ENCODE measurements around the gene C20orf144.

The C20orf144 gene

DNA sequence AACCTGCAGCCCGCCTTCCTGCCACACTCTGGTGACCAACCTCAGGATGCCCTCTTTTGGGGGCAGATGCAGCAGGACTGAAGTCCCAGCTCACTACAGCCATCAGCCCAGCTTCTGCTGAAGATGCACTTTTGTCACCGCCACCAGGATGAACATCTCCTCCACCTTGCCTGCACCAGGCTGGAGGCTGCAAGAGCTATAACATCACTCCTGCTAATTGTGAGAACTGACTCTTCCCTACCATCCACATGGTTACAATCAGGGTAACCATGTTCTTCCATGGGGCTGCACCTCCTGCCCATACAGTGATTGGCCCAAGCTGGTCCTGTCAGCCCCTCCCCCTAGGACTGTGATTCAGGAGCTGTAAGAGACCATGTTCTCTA, 2.6 kb downstream of the C20orf144 start:
- no peak for TF ChIP-seq ZNF274 (IDR thresholded peaks at IDR 0.05; ENCODE audit: low read depth, low read length)
- H3K4me3 ChIP-seq (ENCODE audit: low read length): no peak overlapping the region

DNA sequence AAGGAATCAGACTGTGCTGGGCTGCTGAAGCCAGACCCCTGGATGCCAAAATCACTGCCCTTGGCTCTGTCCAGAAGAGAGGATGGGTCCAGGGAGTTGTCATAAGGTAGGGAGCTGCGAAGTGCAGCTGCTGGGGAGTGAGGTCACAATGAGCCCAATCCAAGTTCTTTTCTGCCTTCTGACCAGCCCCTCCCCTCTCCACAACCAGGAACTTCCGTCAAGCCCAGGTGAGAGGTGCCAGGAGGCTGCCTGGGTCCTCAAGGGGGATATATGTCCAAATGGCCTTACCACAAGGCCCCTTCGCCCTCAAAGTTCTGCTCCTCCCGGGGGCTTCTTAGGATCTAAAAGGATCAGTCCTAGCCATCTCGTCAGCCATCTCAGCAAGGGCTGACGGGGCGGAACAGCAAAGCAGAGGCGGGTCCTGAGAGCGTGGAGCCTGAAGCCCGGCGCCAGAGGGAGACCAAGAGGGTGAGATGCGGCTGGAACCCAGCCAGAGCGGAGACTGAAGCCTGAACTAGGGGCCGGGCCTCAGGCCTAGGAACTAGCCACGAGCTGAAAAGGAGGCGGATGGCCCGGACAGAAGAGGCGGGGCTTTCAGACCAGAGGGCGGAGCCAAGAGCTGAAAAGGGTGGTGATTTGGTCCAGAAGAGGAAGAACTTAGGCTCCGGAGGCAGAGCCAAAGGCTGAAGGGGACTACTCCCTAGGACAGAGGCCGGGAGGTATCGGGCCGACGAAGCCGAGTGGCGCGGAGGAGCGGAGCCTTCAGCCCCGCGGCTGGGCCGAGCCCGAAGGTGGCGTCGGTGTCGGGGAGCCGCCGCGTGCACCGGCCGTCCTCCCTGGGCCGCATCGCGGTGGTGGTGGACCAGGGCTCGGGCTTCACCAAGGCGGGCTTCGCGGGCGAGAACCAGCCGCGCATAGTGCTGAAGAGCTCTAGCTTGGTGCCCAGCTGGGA, 4.4 kb downstream of the C20orf144 start, which contains the start of gene ACTL10:
ACTL10 (plus strand) TSS at position 651 of the 952 bp plus-strand sequence. CDS start 555 bp downstream, outside the sequence.
- peak within 1 kb of the TSS; percentile 55; the same call in 1 of the 2 replicates for H3K4me3 ChIP-seq (ENCODE audit: low read length)
- TF ChIP-seq ZNF274 (IDR thresholded peaks at IDR 0.05; ENCODE audit: low read depth, low read length): no peak

DNA sequence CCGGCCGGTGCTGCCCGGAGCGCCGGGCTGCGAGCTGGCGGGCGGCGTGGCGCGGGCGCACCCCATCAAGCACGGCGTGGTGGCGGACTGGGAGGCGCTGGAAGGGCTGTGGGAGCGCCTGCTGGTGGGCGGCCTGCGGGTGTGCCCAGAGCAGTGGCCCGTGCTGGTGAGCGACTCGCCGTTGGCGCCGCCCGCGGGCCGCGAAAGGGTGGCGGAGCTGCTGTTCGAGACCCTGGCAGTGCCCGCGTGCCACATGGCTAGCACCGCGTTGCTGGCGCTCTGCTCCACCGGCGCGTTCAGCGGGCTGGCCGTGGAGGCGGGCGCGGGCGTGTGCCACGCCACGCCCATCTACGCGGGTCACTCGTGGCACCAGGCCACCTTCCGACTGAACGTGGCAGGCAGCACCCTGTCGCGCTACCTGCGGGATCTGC, 5.1 kb downstream of the C20orf144 start:
- TF ChIP-seq ZNF274 (IDR thresholded peaks at IDR 0.05; ENCODE audit: low read depth, low read length): no peak
- peak overlapping the region; percentile 55; the same call in 1 of the 2 replicates for H3K4me3 ChIP-seq (ENCODE audit: low read length)

DNA sequence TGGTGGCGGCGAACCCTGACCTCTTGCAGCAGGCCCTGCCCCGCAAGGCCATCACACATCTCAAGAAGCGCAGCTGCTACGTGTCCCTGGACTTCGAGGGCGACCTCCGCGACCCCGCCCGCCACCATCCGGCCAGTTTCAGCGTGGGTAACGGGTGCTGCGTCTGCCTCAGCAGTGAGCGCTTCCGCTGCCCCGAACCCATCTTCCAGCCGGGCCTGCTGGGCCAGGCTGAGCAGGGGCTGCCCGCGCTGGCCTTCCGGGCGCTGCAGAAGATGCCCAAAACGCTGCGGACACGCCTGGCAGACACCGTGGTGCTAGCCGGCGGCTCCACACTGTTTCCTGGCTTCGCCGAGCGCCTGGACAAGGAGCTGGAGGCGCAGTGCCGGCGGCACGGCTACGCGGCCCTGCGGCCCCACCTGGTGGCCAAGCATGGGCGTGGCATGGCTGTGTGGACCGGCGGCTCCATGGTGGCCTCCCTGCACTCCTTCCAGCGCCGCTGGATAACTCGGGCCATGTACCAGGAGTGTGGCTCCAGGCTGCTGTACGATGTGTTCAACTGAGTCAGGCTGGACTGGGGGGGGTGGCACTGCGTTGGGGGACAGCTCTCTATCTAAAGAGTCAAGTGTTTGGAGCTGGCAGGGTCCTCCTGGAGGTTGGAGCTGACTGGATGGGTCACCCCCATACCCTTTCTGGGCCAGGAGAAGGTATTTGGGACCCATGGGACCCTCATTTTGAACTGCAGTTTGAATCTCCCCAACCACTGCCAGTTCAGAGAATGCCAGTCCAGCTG, 5.7 kb downstream of the C20orf144 start:
- H3K4me3 ChIP-seq (ENCODE audit: low read length): peak overlapping the region; percentile 55; the same call in 1 of the 2 replicates
- no peak for TF ChIP-seq ZNF274 (IDR thresholded peaks at IDR 0.05; ENCODE audit: low read depth, low read length)

DNA sequence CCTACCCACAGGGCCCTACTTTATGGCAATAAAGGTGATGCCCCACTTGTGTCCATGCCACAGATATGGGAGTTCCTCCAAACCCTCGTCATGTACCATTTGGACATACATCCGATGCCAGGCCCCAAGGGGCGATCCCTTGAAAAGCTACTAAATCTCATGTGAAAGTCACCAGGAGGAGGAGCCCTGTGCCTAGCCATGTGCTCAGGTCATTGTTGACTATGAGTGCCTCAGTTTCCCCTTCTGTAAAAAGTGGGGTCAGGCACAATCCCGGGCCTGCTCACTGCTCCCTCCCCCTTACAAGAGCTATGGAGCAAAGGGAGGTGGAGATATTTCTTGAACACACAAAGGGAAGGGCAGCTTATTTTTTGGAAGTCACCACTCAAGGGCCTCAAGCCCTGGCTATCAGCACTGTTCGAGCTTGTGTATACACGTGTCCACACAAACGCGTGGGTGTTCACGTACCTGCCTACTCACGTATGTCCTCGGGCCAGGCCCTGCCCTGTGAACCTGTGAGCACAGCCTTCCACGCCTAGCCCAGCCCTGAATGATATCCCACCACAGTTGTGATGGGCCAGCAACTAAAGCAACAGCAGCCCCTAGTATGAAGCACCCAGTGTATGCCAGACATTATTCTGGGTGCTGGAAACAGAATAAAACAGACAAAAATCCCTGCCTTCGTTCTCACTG, 6.5 kb downstream of the C20orf144 start:
- TF ChIP-seq ZNF274 (IDR thresholded peaks at IDR 0.05; ENCODE audit: low read depth, low read length): no peak
- no peak overlapping the region; the same call in 1 of the 2 replicates for H3K4me3 ChIP-seq (ENCODE audit: low read length)

DNA sequence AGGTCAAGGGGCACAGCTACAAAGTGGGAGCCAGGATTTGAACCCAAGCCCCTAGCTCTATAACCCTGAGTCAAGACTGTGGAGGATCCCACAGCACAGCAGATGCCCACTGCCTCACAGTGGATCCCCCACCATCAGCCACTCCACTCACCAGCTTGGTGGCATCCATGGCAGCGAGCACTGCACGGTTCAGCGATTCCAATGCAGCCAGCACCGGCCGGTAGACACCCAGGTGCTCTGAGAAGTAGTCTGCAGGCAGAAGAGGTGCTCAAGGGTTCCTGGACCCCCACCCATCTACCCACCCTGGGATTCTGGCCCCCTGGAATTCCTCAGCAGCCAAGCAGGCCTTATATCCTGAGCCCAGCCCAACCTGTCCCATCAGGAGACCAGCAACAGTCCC, 7.1 kb downstream of the C20orf144 start:
- no peak for TF ChIP-seq ZNF274 (IDR thresholded peaks at IDR 0.05; ENCODE audit: low read depth, low read length)
- H3K4me3 ChIP-seq (ENCODE audit: low read length): no peak overlapping the region

DNA sequence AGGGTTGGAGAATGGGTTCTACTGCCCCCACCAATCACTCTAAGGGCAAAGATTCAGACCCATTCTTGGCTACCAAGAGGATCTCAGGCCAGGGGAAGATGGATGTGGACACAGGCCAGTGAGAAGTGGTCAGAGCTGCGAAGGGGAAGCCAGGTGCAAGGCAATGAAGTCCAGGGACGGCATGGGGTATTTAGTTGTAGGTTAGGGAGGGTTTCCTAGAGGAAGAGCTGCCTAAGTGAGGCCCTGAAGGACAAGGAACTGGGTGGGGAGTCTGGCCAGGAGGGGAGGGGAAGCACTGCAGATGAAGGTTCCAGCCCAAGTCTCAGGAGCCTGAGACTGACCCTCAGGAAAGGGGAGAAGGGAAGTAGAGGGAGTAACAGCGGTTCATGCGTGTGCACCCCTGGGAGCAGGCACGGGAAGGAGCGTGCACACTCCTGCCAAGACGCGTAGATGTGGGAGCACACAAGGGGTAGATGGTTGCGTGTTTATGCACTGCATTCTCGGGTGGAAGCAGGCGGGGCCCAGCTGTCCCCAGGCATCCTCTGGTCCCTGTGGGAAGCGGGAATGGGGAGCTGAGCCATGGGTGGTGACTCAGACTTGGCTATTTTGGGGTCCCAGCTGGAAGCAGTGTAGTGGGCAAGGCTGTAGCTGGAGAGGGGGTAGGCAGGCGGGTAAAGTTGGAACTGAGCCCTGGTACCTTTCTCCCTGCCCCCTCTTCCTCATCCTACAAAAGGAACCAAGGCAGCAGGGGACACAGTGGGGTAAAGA, 7.9 kb downstream of the C20orf144 start:
- no peak for TF ChIP-seq ZNF274 (IDR thresholded peaks at IDR 0.05; ENCODE audit: low read depth, low read length)
- no peak overlapping the region for H3K4me3 ChIP-seq (ENCODE audit: low read length)

DNA sequence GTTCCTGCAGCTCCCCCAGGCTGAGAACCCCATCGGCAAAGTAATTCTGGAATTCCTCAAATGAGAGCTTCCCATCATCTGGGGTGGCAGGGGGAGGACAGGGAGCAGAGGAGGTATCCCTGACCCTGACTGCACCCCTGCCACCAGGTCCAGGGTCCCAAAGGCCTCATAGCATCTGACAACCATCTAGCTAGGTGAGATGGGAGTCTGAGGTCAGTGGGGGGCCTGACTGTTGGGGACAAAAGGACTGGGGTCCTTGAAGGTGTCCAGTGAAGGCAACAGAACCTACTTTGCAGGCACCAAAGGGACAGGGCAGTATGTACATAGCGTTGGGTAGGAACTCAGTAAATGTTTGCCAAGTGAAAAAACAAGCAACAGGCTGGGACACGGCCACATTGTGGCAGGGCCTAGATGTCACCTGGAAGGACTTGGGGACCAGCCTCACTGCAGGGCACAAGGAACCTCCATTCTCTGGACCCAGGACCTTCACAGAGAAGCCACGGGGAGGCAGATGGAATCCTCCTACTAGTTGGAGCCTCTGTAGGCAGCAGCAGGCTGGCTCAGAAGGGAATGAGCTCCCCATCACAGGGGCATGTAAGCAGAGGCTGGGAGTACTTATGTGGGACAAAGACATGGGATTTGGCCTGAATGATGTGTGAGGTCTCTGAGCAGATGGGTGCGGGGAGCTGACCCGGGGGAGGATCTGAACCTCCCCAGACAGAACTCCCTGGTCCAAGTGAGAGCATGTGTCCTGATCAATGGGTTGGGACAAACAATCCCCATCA, 8.8 kb downstream of the C20orf144 start:
- TF ChIP-seq ZNF274 (IDR thresholded peaks at IDR 0.05; ENCODE audit: low read depth, low read length): no peak
- H3K4me3 ChIP-seq (ENCODE audit: low read length): no peak overlapping the region

DNA sequence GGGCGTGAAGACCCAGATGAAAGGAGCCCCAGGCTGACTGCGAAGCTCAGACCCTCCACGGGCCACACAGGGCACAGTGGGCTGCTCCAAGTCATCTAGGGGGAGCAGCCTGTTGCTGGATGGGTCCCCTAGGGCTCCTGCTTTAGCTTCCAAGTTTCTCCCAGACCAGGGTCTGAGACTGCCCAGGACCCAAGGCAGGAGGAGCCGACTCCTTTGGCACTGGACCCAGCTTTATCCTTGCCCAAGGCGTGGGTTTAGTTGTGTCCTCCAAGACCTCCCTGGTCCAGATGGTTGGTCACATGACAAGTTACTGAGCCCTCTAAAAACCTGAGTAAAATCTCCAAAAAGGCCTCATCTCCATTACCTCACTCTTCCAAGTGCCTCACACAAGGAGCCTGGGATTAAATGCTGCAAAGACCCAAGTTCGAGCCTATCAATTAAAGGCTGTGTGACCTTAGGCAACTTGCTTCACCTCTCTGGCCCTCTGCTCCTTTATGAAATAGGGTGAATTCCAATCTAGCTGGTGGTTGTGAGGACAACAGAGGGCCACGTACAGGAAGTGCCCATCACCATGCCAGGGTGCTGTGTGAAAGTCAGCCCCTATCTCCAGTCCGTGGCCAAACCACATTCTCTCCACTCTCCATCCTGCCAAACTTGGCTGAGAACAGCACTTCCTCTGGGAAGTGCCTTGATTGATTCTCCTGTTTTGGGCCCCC, 9.6 kb downstream of the C20orf144 start:
- H3K4me3 ChIP-seq (ENCODE audit: low read length): no peak overlapping the region

DNA sequence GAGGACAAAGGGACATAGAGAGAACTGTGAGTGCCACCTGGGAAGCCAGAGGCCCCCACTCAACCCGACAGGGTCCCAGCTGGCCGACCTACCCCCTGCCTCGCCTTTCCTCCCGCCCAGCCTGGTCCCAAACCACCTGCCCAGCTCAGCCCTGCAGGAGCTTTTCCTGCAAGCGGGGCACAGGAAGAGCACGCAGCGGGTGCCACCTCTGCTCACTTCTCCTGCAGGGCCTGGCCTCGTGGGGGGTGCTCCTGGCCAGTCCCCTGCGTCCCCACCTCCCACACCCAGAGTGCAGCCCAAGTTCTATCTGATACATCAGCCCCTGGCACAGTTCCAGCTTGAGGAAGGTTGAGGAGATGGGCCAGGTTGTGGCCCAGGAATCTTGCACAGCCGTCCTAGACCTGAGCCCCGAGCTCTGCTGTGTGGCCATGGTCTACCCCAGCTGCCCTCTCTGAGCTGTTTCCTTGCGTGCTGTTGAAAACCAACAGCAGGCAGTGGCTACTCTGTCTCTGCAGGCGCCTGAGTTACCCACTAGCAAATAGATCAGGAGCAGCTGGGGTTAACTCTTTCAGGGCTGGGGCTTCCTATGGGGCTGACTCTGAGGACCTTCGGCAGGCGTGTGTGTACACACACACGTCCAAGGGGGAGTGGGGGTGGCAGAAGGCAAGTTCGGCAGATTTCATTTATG, 10.4 kb downstream of the C20orf144 start:
- no peak for TF ChIP-seq ZNF274 (IDR thresholded peaks at IDR 0.05; ENCODE audit: low read depth, low read length)
- H3K4me3 ChIP-seq (ENCODE audit: low read length): no peak overlapping the region

More for the DNA sequence above, 9.6 kb downstream of the C20orf144 start:
- TF ChIP-seq ZNF274 (IDR thresholded peaks at IDR 0.05; ENCODE audit: low read depth, low read length): no peak

DNA sequence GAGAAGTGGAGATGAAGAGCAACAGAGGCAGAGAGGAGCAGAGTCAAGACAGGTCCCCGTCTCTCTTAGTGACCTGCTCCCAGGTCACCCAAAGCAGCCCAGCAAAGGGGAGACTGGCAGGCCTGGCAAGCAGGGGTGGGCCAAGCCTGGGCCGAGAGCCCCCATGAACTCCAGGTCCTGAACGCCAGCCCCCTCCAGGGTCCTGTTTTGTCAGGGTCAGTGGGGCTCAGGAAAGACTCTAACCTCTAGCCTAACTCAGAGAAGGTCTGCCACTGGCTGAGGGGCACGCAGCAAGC, 10.9 kb downstream of the C20orf144 start:
- no peak overlapping the region for H3K4me3 ChIP-seq (ENCODE audit: low read length)
- no peak for TF ChIP-seq ZNF274 (IDR thresholded peaks at IDR 0.05; ENCODE audit: low read depth, low read length)
